Jurkat, Clone E6-1 (cell line): Measurements from ENCODE around the gene SLC25A36.

Experiments
- DNase-seq: peaks from one replicate; pipeline ENCODE4 v3.0.0-alpha.2; 2011; ENCODE audit warnings: low read depth, low spot score
- H3K4me3 ChIP-seq: 2 replicates; pipeline ENCODE4 v1.5.1; 2011; ENCODE audit warnings: mild to moderate bottlenecking, low read length, control low read depth, moderate library complexity

Gene SLC25A36

DNA sequence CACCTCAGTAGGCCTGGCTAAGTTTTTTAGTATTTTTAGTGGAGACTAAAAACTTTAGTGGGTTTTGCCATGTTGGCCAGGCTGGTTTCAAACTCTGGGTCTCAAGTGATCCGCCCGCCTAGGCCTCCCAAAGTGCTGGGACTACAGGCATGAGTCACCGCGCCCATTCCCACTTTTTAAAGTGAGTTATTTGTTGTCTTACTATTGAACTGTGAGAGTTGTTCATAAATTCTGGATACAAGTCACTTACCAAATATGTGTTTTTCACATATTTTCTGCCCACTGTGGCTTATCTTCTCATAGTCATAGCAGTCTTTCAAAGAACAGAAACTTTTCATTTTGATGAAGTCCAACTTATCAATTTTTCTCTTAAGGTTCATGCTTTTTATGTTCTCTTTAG, 79.6 kb downstream of the SLC25A36 start:
- H3K4me3 ChIP-seq = no peak overlapping the region
- DNase-seq = no peak
